ENCODE measurements around the gene ZKSCAN4. TPM values are rescaled to one million over a fixed set of nuclear protein-coding genes. Genes with fewer than 3 reads are reported as not detected.

The ZKSCAN4 gene
- total RNA-seq: 1 to 10 TPM; 5.1 to 7.6 TPM

DNA sequence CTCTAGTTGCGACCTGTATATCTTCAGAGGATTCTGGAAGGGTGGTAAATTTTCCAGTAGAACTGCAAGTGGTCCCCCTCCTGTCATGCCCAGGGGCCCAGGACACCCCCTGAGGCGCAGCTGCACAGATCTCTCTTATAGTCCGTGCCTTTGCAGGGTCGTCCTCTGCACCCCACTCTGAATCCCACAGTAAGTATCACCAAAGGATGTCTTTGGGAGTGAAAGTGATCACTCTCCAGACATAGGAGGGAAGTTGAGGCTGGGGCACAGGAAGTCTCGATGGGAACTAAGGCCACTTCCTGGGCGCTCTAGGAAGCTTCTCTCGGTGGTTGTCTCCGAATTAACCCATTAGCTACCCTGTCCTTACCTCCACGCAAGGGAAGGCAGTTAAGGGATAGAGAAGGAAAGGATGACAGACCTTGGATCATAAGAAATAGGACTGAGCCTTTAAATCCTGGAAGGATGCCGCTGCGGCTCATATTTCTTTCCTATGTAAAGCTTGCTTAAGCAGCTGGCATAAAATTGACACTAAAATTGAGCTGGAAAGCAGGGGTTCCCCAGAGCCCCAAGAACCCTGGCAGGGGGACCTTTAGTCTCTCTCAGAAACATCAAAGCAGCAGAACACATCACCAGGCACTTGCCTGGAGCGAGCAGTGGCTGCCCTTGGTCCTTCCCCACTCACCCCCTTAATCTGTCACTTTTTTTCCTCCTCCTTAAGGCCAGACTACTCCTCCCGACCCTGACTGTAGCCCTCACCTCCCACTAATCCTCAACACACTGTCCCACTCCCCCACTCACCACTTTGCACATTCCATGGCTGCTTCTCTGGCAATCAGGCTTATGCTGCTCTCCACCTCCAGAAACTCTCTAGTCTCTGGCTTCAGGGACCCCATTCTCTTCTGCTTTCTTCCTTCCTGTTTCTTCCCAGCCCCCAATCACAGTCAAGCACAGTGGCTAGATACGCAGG lies at the start of gene ZKSCAN4:
Gene ZKSCAN4, minus strand, starts transcription at position 261 of the 967 bp plus-strand sequence. CDS start 289 bp downstream, outside the sequence.
- DNase-seq (peak; percentile 83 to 85), ATAC-seq (replicated peaks in 1 of 2) (peak; percentile 81 to 91)
- peaks cover 0 to 3% of the 10 kb centered on the region in 2 donors for H3K9me3 Mint-ChIP-seq
- no peaks in the 10 kb centered on the region for H3K27me3 Mint-ChIP-seq (ENCODE audit: low read depth)
- peak within 1 kb of the TSS; percentile 6 for H3K27ac Mint-ChIP-seq
- peaks cover 6 to 13% of the 10 kb centered on the region in 2 donors for H3K36me3 Mint-ChIP-seq (ENCODE audit: insufficient read depth in 2 of 2)
- peaks cover 29% of the 10 kb centered on the region for H3K4me1 Mint-ChIP-seq (ENCODE audit: low read depth)
- peak within 1 kb of the TSS; percentile 97 to 100 for H3K4me3 Mint-ChIP-seq

DNA sequence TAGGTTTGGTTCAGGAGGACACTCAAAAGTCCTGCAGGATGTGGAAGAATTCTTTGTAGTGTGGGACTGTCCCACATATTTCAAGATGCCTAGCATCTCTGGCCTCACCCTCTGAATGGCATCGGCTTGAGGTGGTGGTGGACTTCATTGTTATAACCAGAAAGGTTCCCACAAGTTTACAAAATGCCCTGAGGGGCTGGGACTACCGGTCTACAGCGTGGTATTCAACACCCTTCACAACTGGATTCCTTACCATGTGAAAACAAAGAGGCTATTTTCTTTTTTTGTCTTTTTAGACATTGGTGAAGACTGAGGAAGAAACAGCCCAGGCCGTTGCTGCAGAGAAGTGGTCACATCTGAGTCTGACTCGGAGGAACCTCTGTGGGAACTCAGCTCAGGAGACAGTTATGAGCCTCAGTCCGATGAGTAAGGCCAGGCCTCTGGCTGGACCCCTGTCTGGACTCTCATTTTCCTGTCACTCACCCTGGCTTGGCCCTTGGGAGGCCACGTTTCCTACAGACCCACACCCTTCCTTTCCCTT lies 44.5 kb upstream of the ZKSCAN4 start:
- peaks cover 6% of the 10 kb centered on the region for H3K27me3 Mint-ChIP-seq (ENCODE audit: low read depth)
- no peaks in the 10 kb centered on the region for H3K4me1 Mint-ChIP-seq (ENCODE audit: low read depth)
- H3K9me3 Mint-ChIP-seq: no peaks in the 10 kb centered on the region
- no peak overlapping the region for H3K4me3 Mint-ChIP-seq
- DNase-seq: no peak
- H3K36me3 Mint-ChIP-seq (ENCODE audit: insufficient read depth in 2 of 2): peaks cover 2 to 3% of the 10 kb centered on the region in 2 donors
- no peak overlapping the region for H3K27ac Mint-ChIP-seq
- no peak for ATAC-seq (replicated peaks in 1 of 2)

DNA sequence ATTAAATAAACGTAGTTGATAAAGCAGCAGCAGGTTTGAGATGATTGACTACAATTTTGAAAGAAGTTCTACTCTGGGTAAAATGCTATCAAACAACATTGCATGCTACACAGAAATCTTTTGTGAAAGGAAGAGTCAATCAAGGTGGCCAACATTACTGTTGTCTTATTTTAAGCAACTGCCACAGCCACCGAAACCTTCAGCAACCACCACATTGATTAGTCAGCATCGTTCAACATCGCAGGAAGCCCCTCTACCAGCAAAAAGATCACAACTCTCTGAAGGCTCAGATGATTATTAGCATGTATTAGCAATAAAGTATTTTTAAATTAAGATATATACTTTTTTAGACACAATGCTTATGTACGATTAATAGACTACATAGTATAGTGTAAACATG lies 43.3 kb upstream of the ZKSCAN4 start:
- ATAC-seq (replicated peaks in 1 of 2): no peak
- DNase-seq: no peak
- Mint-ChIP-seq H3K4me3 (no peak overlapping the region), H3K4me1 (ENCODE audit: low read depth) (no peaks in the 10 kb centered on the region), H3K27ac (no peak overlapping the region), H3K36me3 (ENCODE audit: insufficient read depth in 2 of 2) (peaks cover 2 to 3% of the 10 kb centered on the region in 2 donors), H3K9me3 (no peaks in the 10 kb centered on the region), H3K27me3 (ENCODE audit: low read depth) (peaks cover 6% of the 10 kb centered on the region)

- H3K27ac Mint-ChIP-seq: no peak overlapping the region
- no peaks in the 10 kb centered on the region for H3K9me3 Mint-ChIP-seq
- DNase-seq (no peak), ATAC-seq (replicated peaks in 1 of 2) (no peak)
- no peaks in the 10 kb centered on the region for H3K4me1 Mint-ChIP-seq (ENCODE audit: low read depth)
- H3K4me3 Mint-ChIP-seq: no peak overlapping the region
- peaks cover 1 to 7% of the 10 kb centered on the region in 2 donors for H3K36me3 Mint-ChIP-seq (ENCODE audit: insufficient read depth in 2 of 2)
- no peaks in the 10 kb centered on the region for H3K27me3 Mint-ChIP-seq (ENCODE audit: low read depth)
These were observed 39.5 kb upstream of the ZKSCAN4 start for GRCh38 chr6:28291573-28291972.

DNA sequence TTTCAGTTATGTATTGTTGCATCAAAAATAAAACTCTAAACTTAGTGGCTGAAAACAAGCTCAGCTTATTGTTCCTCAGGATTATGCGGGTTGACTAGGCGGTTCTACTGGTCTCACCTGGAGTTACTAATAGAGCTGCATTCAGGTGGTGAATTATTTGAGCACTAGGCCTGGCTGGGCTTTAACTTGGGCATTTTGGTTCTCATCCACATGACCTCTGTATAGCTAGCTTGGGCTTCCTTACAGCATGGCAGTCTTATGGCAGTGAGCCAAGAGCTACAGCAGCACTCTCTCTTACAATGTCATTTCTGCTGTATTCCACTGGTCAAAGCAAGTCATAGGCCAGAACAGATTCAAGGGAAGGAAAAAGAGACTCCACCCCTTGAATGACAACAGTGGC lies 30.9 kb upstream of the ZKSCAN4 start:
- H3K4me3 Mint-ChIP-seq: peak overlapping the region in 1 of 2 donors; percentile 87
- peaks cover 11% of the 10 kb centered on the region for H3K4me1 Mint-ChIP-seq (ENCODE audit: low read depth)
- H3K27ac Mint-ChIP-seq: no peak overlapping the region
- peaks cover 1 to 3% of the 10 kb centered on the region in 2 donors for H3K9me3 Mint-ChIP-seq
- ATAC-seq (replicated peaks in 1 of 2) (no peak), DNase-seq (no peak)
- H3K27me3 Mint-ChIP-seq (ENCODE audit: low read depth): peaks cover 12% of the 10 kb centered on the region
- peaks cover 7 to 11% of the 10 kb centered on the region in 2 donors for H3K36me3 Mint-ChIP-seq (ENCODE audit: insufficient read depth in 2 of 2)

- peak within 1 kb of the TSS; percentile 83 to 87 for H3K4me3 Mint-ChIP-seq
- peaks cover 7 to 11% of the 10 kb centered on the region in 2 donors for H3K36me3 Mint-ChIP-seq (ENCODE audit: insufficient read depth in 2 of 2)
- no peak within 1 kb of the TSS for H3K27ac Mint-ChIP-seq
- H3K27me3 Mint-ChIP-seq (ENCODE audit: low read depth): peaks cover 12% of the 10 kb centered on the region
- peak; percentile 76 to 79 for DNase-seq
- H3K9me3 Mint-ChIP-seq: peaks cover 1 to 3% of the 10 kb centered on the region in 2 donors
- H3K4me1 Mint-ChIP-seq (ENCODE audit: low read depth): peaks cover 11% of the 10 kb centered on the region
- ATAC-seq (replicated peaks in 1 of 2): peak; percentile 95 to 98
These were observed 29.4 kb upstream of the ZKSCAN4 start, which contains the start of gene PGBD1 for GRCh38 chr6:28281288-28282064. Gene PGBD1, plus strand, starts transcription at chr6:28281572. Its CDS starts 2,242 bp downstream, at chr6:28283814.

DNA sequence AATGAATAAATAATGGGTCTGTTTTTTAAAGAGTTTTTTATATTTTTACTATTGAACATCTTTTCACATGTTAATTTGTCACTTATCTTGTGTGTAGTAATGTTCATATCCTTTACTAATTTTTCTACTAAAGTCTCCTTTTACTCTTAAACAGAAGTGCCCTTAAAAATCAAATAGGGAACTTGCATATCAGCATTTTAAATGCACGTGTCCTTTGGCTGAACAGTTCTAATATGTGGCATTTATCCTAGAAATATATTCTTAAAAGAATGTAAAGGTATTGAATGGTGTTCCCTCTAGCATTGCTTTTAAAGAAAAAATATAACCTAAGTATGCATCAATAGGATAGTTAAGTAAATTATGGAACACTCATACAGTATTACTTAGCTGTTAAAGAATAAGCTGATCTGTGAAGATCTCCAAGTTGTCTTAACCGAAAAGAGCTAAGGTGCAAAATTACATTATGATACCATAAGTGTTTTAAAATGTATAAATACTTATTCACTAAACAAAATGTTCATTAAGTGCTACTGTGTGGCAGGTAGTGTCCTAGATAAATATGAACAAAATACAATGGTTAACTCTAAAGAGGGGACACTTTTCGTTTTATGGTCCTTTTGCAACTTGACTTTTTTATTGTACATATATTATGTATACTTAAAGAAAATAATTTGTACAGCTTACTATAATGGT lies 28.7 kb upstream of the ZKSCAN4 start:
- peak overlapping the region; percentile 83 to 87 for H3K4me3 Mint-ChIP-seq
- H3K36me3 Mint-ChIP-seq (ENCODE audit: insufficient read depth in 2 of 2): peaks cover 7 to 18% of the 10 kb centered on the region in 2 donors
- H3K9me3 Mint-ChIP-seq: peaks cover 1 to 3% of the 10 kb centered on the region in 2 donors
- ATAC-seq (replicated peaks in 1 of 2) (no peak), DNase-seq (no peak)
- H3K27me3 Mint-ChIP-seq (ENCODE audit: low read depth): peaks cover 12% of the 10 kb centered on the region
- peaks cover 11% of the 10 kb centered on the region for H3K4me1 Mint-ChIP-seq (ENCODE audit: low read depth)
- no peak overlapping the region for H3K27ac Mint-ChIP-seq

GRCh38 chr6:28277746-28278145 lies 25.7 kb upstream of the ZKSCAN4 start:
- no peak for ATAC-seq (replicated peaks in 1 of 2)
- no peak for DNase-seq
- peaks cover 1 to 3% of the 10 kb centered on the region in 2 donors for H3K9me3 Mint-ChIP-seq
- no peak overlapping the region for H3K4me3 Mint-ChIP-seq
- peaks cover 22% of the 10 kb centered on the region for H3K4me1 Mint-ChIP-seq (ENCODE audit: low read depth)
- H3K27ac Mint-ChIP-seq: no peak overlapping the region
- peaks cover 11% of the 10 kb centered on the region for H3K27me3 Mint-ChIP-seq (ENCODE audit: low read depth)
- peaks cover 8 to 19% of the 10 kb centered on the region in 2 donors for H3K36me3 Mint-ChIP-seq (ENCODE audit: insufficient read depth in 2 of 2)

DNA sequence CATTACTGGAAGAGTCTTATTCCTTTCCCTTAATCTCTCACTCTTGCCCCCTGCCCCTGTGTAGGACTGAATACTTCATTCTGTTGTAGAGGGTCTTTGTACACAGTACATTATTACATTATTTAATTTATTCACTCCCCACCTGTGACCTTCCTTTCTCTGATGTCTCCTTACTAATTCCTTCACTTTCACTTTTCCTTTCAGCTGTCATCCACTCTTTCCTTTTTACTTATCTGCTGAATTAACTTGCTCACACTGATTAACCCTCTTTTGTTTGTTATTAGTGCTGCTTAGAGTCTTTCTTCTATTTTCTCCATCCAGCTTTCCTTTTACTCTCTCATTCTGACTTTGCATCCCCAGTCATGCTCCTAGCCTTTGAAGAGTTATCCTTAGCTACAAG lies 22.8 kb upstream of the ZKSCAN4 start:
- ATAC-seq (replicated peaks in 1 of 2) (no peak), DNase-seq (no peak)
- no peak overlapping the region for H3K4me3 Mint-ChIP-seq
- no peaks in the 10 kb centered on the region for H3K27me3 Mint-ChIP-seq (ENCODE audit: low read depth)
- no peaks in the 10 kb centered on the region for H3K9me3 Mint-ChIP-seq
- H3K36me3 Mint-ChIP-seq (ENCODE audit: insufficient read depth in 2 of 2): peaks cover 6 to 14% of the 10 kb centered on the region in 2 donors
- peak overlapping the region; percentile 24 for H3K27ac Mint-ChIP-seq
- peaks cover 25% of the 10 kb centered on the region for H3K4me1 Mint-ChIP-seq (ENCODE audit: low read depth)

DNA sequence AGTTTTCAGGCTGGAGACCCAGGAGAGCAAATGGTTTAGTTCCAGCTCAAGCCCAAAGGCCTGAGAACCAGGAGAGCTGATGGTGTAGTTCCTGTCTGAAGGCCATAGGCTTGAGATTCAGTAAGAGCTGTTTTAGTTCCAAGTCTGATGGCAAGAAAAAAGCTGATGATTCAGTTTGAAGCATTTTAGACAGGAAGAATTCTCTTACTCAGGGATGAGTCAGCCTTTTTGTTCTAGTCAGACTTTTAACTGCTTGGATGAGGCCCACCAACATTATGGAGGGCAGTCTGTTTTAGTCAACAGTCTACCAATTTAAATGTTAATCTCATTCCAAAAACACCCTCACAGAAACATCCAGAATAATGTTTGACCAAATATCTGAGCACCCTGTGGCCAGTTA lies 17.4 kb upstream of the ZKSCAN4 start:
- H3K4me1 Mint-ChIP-seq (ENCODE audit: low read depth): peaks cover 33% of the 10 kb centered on the region
- no peaks in the 10 kb centered on the region for H3K9me3 Mint-ChIP-seq
- H3K27me3 Mint-ChIP-seq (ENCODE audit: low read depth): no peaks in the 10 kb centered on the region
- peak; percentile 36 to 65 for ATAC-seq (replicated peaks in 1 of 2)
- DNase-seq: peak in 1 of 2 donors; percentile 10
- peaks cover 4 to 5% of the 10 kb centered on the region in 2 donors for H3K36me3 Mint-ChIP-seq (ENCODE audit: insufficient read depth in 2 of 2)
- peak overlapping the region; percentile 14 to 38 for H3K4me3 Mint-ChIP-seq
- H3K27ac Mint-ChIP-seq: peak overlapping the region; percentile 38

GRCh38 chr6:28267695-28268059 lies 15.6 kb upstream of the ZKSCAN4 start:
- H3K27ac Mint-ChIP-seq: no peak overlapping the region
- H3K36me3 Mint-ChIP-seq (ENCODE audit: insufficient read depth in 2 of 2): peaks cover 0 to 4% of the 10 kb centered on the region in 2 donors
- no peaks in the 10 kb centered on the region for H3K9me3 Mint-ChIP-seq
- DNase-seq (no peak), ATAC-seq (replicated peaks in 1 of 2) (no peak)
- H3K4me3 Mint-ChIP-seq: no peak overlapping the region
- peaks cover 29% of the 10 kb centered on the region for H3K4me1 Mint-ChIP-seq (ENCODE audit: low read depth)
- no peaks in the 10 kb centered on the region for H3K27me3 Mint-ChIP-seq (ENCODE audit: low read depth)

DNA sequence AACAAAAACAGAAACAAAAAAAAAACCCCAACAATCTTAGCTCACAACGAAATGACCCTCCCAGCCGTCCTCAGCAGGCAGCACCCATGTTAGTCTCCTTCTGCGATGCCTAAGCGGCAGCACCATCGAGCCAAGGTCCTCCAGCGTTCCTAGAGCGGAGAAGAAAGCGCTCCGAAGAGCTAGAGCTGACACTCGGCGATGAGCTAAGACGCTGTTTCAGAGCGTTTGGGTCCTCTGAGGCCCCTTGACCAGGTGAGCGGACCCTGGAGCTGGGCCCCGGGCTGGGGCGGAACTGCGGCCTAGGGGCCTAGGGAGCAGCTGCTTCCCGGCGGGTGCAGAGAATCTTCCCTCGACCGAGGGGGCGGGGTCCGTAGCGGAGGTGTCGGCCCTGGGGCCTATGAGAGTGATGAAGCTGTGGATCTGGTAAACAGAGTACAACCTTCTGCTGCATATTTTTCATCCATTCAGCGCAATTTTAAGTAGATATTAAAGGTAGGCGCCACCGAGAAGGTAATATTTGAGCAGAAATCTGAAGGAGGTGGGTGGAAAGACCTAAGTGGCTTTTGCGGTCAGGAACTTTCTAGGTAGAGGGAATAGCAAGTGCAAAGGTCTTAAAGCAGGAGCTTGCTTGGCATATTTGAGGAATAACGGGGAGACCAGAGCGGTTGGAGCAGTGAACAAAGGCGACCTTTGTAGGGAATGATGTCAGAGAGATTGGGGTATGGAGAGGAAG lies 15.1 kb upstream of the ZKSCAN4 start, which contains the start of gene ZSCAN26:
Gene ZSCAN26, plus strand, starts transcription at position 182 of the 733 bp plus-strand sequence. CDS start 4,777 bp downstream, outside the sequence.
- Mint-ChIP-seq H3K27me3 (ENCODE audit: low read depth) (no peaks in the 10 kb centered on the region), H3K27ac (no peak within 1 kb of the TSS), H3K9me3 (no peaks in the 10 kb centered on the region), H3K36me3 (ENCODE audit: insufficient read depth in 2 of 2) (peaks cover 0 to 2% of the 10 kb centered on the region in 2 donors), H3K4me1 (ENCODE audit: low read depth) (peaks cover 26% of the 10 kb centered on the region), H3K4me3 (no peak within 1 kb of the TSS)
- ATAC-seq (replicated peaks in 1 of 2): peak; percentile 94 to 95
- DNase-seq: peak; percentile 85 to 90
